ENCODE results near the gene MAGOH. TPM values are rescaled to one million over a fixed set of nuclear protein-coding genes. Genes with fewer than 3 reads are reported as not detected.

The MAGOH gene
- total and polyA plus RNA-seq, 2 experiments from 2014 or later, result 21.9 to 34.3 TPM

DNA sequence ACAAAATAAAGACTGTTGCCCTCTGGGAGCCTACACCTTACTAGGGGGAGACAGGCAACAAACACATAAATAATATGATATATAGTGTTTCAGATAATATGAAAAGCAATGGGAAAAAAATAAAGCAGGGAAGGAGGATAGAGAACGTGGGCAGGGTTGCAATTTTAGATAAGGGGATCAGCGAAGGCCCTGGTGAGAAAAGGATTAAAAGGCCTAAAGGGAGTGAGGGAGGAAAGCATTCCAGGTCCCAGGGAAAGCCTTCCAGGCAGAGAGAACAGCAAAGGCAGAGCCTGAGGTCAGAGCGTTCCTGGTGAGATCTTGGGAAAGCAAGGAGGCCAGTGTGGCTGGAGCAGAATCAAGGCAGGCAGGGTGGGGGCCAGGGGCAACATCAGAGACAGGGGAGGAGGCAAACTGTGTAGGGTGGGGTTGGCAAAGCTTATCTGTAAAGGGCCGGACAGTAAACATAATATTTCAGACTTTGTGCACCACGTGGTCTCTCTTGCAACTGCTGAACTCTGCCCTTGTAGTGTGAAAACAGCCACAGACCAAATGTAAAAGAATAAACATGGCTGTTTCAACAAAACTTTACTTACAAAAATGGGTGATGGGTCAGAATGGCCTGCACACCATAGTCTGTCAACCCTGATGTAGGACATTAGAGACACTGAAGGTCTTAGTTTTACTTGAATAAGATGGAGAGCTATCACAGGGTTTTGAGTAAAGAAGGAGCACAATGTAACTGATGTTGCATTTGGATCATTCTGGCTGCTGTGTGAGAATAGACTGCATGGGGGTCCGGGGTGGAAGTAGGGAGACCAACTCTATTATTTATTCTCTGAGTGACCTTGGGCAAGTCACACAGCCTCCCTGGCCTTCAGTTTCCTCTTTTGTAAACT lies 55.0 kb downstream of the MAGOH start:
- Histone ChIP-seq H3K4me1 (ENCODE audit: insufficient read depth) (peaks cover 53% of the 10 kb centered on the region), H3K9ac (peak overlapping the region; percentile 30), H4K20me1 (ENCODE audit: insufficient read depth) (no peaks in the 10 kb centered on the region), H3K27me3 (replicated peaks; ENCODE audit: insufficient read depth) (no peaks in the 10 kb centered on the region), H3K9me2 (ENCODE audit: insufficient read depth) (no peaks in the 10 kb centered on the region), H3K27ac (peak overlapping the region; percentile 58), H3K9me3 (ENCODE audit: low read depth) (no peaks in the 10 kb centered on the region), H3K79me2 (ENCODE audit: insufficient read depth) (no peaks in the 10 kb centered on the region), H3K36me3 (ENCODE audit: low read depth) (no peaks in the 10 kb centered on the region), H2AFZ (peak overlapping the region; percentile 73), H3K4me2 (ENCODE audit: unreplicated experiment) (peak overlapping the region; percentile 40), H3K4me3 (no peak overlapping the region), H3F3A (ENCODE audit: insufficient read depth) (peaks cover 36% of the 10 kb centered on the region)
- no peak for TF ChIP-seq EZH2 (IDR thresholded peaks at IDR 0.05; ENCODE audit: insufficient read depth, poor library complexity, severe bottlenecking)
- no peak for TF ChIP-seq EZH2phosphoT487 (IDR thresholded peaks at IDR 0.05; ENCODE audit: insufficient read depth, low read depth)
- DNase-seq, result peak; percentile 71
- WGBS, 2 experiments (ENCODE audit: low coverage in 1 of 2, low lambda C conversion rate in 2 of 2, missing lambda C conversion rate in 2 of 2), result 36 to 48% methylated on average over 6 of the region's 6 CpGs
- in situ Hi-C loops (cut with MboI), result loop anchor here (10.0 to 25.0 kb wide), 2 partner anchors 369 to 471 kb away; no protein-coding TSS in a partner anchor

DNA sequence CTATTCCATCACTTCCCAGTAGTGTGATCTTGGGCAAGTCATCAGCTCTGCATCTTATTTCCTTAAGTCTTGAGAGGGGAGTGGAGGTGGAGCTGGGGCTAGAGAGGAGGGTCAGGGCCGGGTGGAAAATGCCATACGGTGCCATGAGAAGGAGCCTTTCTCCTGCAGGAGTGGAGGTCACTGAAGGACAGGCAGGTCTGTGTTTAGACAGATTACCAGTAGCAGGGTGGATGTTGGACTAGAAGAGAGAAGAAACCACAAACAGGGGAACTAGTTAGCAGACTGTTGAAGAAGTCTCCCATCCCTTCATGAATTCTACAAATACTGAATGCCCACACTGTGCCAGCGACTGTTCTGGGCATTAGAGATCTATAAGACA lies 55.6 kb downstream of the MAGOH start:
- in situ Hi-C loops (cut with MboI), result loop anchor here (10.0 to 25.0 kb wide), 2 partner anchors 368 to 470 kb away; no protein-coding TSS in a partner anchor
- H3K4me3 ChIP-seq, result no peak overlapping the region
- peaks cover 30% of the 10 kb centered on the region for H3F3A ChIP-seq (ENCODE audit: insufficient read depth)
- TF ChIP-seq EZH2phosphoT487 (IDR thresholded peaks at IDR 0.05; ENCODE audit: insufficient read depth, low read depth), result no peak
- no peak for TF ChIP-seq EZH2 (IDR thresholded peaks at IDR 0.05; ENCODE audit: insufficient read depth, poor library complexity, severe bottlenecking)
- H2AFZ ChIP-seq, result peak overlapping the region; percentile 73
- H3K36me3 ChIP-seq (ENCODE audit: low read depth), result no peaks in the 10 kb centered on the region
- H3K4me2 ChIP-seq (ENCODE audit: unreplicated experiment), result peak overlapping the region; percentile 40
- DNase-seq, result no peak
- H4K20me1 ChIP-seq (ENCODE audit: insufficient read depth), result no peaks in the 10 kb centered on the region
- peaks cover 47% of the 10 kb centered on the region for H3K4me1 ChIP-seq (ENCODE audit: insufficient read depth)
- peak overlapping the region; percentile 58 for H3K27ac ChIP-seq
- H3K9me2 ChIP-seq (ENCODE audit: insufficient read depth), result no peaks in the 10 kb centered on the region
- 95 to 97% methylated on average over 3 of the region's 3 CpGs for WGBS, 2 experiments (ENCODE audit: low coverage in 1 of 2, low lambda C conversion rate in 2 of 2, missing lambda C conversion rate in 2 of 2)
- no peaks in the 10 kb centered on the region for H3K27me3 ChIP-seq (replicated peaks; ENCODE audit: insufficient read depth)
- no peaks in the 10 kb centered on the region for H3K79me2 ChIP-seq (ENCODE audit: insufficient read depth)
- no peaks in the 10 kb centered on the region for H3K9me3 ChIP-seq (ENCODE audit: low read depth)
- H3K9ac ChIP-seq, result peak overlapping the region; percentile 30

DNA sequence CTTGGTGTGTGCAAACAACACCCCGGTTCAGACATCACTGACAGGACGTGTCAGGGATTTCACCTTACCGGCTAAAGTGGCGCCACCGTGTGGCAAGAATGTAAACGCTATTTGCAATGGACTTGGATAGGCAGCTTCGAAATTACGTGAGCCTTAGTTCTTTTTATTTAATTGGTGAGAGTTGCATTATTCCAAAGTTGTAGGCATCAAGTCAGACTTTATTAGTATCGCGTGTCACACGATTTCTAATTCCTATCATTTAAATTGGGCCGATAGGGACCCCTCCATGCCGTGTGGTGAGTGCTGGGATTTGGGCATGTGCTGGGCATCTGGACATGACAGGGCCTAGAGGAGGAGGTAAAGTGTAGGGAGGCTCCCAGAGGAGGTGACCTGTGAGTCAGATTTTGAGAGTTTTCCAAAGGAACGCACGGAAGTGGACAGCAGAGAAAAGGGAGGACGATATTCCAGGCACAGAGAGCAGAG lies 56.2 kb downstream of the MAGOH start:
- H2AFZ ChIP-seq, result peak overlapping the region; percentile 73
- TF ChIP-seq EZH2 (IDR thresholded peaks at IDR 0.05; ENCODE audit: insufficient read depth, poor library complexity, severe bottlenecking) (no peak), EZH2phosphoT487 (IDR thresholded peaks at IDR 0.05; ENCODE audit: insufficient read depth, low read depth) (no peak)
- H3K4me2 ChIP-seq (ENCODE audit: unreplicated experiment), result no peak overlapping the region
- H3K27ac ChIP-seq, result peak overlapping the region; percentile 58
- no peaks in the 10 kb centered on the region for H3K27me3 ChIP-seq (replicated peaks; ENCODE audit: insufficient read depth)
- H3K4me3 ChIP-seq, result no peak overlapping the region
- no peaks in the 10 kb centered on the region for H3K36me3 ChIP-seq (ENCODE audit: low read depth)
- no peaks in the 10 kb centered on the region for H3K9me2 ChIP-seq (ENCODE audit: insufficient read depth)
- 23 to 31% methylated on average over 16 of the region's 16 CpGs for WGBS, 2 experiments (ENCODE audit: low coverage in 1 of 2, low lambda C conversion rate in 2 of 2, missing lambda C conversion rate in 2 of 2)
- H3K9ac ChIP-seq, result peak overlapping the region; percentile 30; the same call in 1 of the 2 replicates
- H3K79me2 ChIP-seq (ENCODE audit: insufficient read depth), result no peaks in the 10 kb centered on the region
- DNase-seq, result peak; percentile 69
- no peaks in the 10 kb centered on the region for H4K20me1 ChIP-seq (ENCODE audit: insufficient read depth)
- peaks cover 26% of the 10 kb centered on the region for H3F3A ChIP-seq (ENCODE audit: insufficient read depth)
- H3K4me1 ChIP-seq (ENCODE audit: insufficient read depth), result peaks cover 45% of the 10 kb centered on the region
- H3K9me3 ChIP-seq (ENCODE audit: low read depth), result no peaks in the 10 kb centered on the region
- in situ Hi-C loops (cut with MboI), result loop anchor here (10.0 to 25.0 kb wide), 2 partner anchors 367 to 470 kb away; no protein-coding TSS in a partner anchor

DNA sequence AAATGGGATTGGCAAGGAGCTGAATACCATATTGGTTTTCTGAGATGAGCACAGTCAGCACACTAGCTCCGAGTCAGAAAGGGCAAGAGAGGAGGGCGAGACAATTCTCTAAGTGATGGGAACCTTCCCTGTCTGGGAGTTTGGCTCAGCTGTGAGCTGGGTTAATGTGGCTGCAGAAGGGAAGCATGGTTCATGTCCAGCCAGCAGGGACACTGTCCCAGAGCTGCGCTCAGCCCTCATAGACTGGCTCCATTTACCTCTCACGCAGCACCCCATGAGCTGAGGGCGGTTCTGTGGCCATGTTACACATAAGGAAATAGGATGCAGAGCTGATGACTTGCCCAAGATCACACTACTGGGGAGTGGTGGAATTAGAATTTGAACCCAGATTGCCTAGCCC lies 57.4 kb downstream of the MAGOH start:
- Histone ChIP-seq H3K79me2 (ENCODE audit: insufficient read depth) (no peaks in the 10 kb centered on the region), H3K27me3 (replicated peaks; ENCODE audit: insufficient read depth) (no peaks in the 10 kb centered on the region), H4K20me1 (ENCODE audit: insufficient read depth) (no peaks in the 10 kb centered on the region), H3F3A (ENCODE audit: insufficient read depth) (peaks cover 31% of the 10 kb centered on the region), H3K4me3 (no peak overlapping the region), H3K4me1 (ENCODE audit: insufficient read depth) (peaks cover 46% of the 10 kb centered on the region), H3K36me3 (ENCODE audit: low read depth) (no peaks in the 10 kb centered on the region), H3K27ac (no peak overlapping the region), H2AFZ (no peak overlapping the region), H3K4me2 (ENCODE audit: unreplicated experiment) (no peak overlapping the region), H3K9ac (no peak overlapping the region), H3K9me3 (ENCODE audit: low read depth) (no peaks in the 10 kb centered on the region), H3K9me2 (ENCODE audit: insufficient read depth) (no peaks in the 10 kb centered on the region)
- DNase-seq, result no peak
- TF ChIP-seq EZH2 (IDR thresholded peaks at IDR 0.05; ENCODE audit: insufficient read depth, poor library complexity, severe bottlenecking) (no peak), EZH2phosphoT487 (IDR thresholded peaks at IDR 0.05; ENCODE audit: insufficient read depth, low read depth) (no peak)
- 95 to 96% methylated on average over 5 of the region's 5 CpGs for WGBS, 2 experiments (ENCODE audit: low coverage in 1 of 2, low lambda C conversion rate in 2 of 2, missing lambda C conversion rate in 2 of 2)
- in situ Hi-C loops (cut with MboI), result loop anchor here (10.0 to 25.0 kb wide), 2 partner anchors 366 to 469 kb away; no protein-coding TSS in a partner anchor

All from GM23248 (cell line).